NCI-H774 (cell line): ENCODE measurements around the gene GPR153.

Experiments
- DNase-seq: peaks from one replicate; lab custom pipeline; 2025; lab: John Stamatoyannopoulos, UW

Gene GPR153

DNA sequence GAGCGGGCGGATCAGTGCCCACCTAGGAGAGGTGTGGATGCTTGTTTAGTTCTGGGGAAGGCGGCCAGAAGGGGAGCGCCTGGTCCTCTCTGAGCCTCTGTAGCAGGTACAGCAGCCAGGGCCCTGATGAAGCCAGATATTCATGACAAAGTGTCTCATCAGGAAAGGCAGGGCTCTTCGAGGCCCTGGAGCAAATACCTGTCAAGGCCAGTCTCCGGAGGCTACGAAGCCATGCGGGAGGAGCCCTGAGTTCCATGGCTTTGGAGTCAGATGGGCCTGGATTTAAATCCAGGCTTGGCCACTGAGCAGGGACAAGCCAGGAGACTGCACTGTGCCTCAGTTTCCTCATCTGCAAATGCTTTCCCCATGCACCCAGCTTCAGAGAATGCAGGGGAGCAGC lies 25.4 kb upstream of the GPR153 start:
- no peak for DNase-seq

DNA sequence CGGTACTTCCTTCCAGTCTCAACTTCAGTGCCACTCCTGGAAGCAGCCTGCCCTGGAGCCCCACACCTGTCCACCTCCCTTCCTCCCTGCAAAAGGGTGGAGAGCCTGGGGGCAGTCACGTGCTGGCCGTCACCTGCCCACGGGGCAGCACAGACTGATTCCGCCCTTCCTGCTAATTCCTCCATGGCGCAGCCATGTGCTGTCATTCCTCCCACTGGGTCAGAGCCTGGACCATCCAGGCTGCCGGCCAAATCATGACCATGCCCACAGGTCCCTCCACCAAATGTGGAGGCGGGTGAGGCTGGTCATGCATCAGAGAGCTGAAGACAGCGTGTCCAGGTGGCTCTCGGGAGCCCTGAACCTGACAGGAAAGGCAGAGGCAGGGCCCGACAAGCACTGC lies 24.4 kb upstream of the GPR153 start:
- DNase-seq, result no peak

DNA sequence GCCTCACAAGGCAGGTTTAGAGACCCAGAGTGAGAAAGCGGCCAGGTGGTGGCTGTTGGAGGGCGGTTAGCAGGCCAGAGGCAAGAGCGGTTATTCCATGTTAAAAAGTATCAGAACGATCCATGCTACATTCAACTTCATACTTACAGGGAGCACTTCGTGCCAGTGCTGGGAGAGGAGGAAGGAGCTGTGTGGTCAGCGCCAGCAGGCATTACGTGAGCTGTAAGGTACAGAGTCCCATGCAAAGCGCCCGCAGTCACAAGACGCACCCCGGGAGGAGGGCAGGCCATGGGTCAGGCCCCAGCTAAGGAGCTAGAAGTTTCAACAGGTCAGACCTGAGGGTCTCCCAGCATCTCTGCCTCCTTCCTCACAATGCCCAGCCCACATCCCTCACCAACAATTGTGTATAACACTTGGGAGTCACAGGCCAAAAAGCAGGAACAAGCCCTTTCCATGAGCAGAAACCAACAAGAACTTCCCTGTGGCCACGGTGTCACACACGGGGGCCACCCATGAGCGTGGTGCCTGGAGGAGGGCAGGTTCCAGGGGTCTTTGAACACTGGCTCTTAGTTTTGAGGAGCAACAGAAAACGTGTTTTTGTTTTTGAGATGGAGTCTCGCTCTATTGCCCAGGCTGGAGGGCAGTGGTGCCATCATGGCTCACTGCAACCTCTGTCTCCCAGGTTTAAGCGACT lies 21.8 kb upstream of the GPR153 start:
- no peak for DNase-seq

DNA sequence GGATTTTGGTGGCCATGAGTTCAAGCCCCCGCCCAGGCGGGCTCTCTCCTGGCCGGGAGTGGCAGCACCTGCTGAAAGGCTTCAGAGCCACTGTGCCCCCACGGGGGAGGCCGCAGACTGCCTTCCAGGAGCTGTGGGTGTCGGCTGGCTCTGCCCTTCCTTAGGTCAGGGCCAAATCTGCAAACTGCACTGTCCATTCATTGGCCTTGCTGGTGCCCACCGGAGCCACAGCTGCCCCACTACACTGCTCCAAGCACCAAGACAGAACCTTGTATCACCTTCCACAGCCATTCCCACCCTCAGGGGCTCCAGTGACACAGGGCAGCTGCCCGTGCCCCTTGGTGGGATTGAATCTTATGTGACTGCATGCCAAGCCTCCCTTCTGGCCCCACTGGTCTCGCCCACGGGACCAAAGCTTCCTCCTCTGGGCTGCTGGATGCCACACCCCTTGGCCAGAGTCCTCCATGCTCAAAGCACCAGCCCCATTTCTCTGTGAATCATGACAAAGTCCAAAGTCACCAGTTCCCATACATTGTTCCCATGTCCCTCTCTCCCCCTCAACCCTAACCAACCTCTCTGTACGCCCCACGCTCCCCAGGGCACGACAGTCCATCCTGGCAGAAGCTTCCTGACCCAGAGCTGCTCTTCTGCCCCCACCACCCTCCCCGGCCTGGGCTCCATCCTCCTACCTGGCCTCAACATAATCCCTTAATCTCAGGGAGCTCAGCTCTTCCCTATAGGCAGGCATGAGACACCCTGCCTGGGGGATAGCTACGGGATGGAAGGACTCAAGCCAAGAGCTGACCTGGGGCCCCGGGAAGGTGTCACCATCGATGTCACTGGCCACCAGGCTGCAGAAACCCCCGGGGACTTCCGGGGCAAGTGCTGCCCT lies 20.9 kb upstream of the GPR153 start:
- DNase-seq, result no peak

DNA sequence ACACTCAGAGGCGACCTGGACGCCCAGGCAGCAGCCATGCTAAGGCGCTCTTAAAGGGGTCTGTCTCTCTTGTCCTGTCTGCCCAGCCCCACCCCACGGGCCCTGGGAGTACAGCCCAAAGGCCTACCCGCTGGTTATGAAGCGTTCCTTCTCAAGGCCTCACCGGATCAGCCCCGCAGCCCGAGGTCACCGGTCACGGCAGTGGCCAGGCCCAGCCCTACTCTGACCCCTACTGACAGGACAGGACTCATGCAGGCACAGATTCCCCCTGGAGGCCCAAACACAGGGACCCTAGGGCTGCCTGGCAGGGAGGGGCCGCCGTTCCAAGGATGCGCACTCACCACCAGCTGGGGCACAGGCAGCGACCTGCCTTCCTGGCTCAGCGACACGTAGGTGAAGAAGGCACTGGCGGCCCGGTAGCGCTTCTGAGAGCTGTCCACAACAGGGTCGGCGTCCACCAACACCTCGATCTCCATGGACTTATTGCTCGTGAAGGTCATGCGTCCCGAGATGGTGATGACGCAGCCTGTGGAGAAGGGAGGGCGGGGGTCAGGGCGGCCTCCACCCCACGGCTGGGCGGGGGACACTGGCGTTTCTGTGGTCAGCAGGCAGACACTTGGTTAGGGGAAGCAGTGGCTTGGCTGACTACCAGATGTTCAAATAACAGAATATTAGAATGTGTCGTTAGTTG lies 20.0 kb upstream of the GPR153 start:
- DNase-seq, result no peak

DNA sequence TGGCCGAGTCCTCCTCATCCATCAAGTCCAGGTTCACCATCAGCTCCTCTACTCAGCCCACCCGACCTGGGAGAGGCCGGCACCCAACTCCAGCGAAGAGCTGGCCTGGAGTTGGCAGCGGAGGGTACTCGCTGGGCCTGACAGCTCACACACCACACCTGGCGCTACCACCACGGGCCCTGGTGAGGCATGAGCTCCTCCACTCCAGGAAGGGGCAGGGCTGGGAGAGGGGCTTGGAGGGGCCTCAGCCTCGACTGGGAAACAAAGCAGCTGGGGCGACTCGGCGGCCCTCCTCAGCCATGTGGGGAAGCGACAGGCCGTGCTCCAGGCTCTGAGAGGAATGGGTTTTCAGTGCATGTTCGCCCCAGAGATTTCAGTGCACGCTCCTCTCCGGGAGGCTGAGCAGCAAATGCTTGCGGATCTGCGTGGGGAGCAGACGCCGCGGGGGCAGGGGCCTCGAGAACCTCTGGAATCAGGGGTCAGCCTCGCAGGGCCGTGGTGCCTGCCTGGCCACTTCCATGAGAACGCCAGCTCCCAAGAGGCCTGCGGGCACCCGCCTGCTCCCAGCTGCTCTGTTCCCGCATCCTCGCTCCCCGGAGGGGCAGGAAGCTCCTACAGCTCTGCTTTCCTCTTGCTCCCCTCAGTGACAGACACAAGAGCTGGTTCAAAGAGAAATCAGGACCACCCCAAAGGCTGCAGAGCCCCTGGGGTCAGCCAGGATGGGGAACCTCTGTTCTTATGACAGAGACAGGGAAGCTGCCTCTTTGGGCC lies 18.9 kb upstream of the GPR153 start:
- no peak for DNase-seq

DNA sequence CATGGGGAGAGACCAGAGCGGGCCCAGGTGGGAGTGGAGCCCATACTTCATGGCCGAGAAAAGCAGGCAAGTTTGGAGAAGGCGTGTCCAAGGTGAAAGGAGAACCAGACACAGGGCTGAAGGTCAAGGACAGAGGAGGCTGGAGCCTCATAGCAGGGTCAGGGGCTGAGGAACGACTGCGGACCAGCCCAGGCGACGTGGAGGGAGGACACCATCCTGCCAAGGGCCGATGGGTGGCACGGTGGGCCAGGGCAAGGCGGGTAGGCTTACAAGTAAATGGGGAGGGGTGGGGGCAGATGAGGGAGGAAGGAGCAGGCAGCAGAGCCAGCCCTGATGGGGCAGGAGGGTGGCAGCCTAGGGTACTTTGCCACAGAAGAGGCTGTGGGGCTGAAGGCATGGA lies 18.2 kb upstream of the GPR153 start:
- DNase-seq, result no peak

DNA sequence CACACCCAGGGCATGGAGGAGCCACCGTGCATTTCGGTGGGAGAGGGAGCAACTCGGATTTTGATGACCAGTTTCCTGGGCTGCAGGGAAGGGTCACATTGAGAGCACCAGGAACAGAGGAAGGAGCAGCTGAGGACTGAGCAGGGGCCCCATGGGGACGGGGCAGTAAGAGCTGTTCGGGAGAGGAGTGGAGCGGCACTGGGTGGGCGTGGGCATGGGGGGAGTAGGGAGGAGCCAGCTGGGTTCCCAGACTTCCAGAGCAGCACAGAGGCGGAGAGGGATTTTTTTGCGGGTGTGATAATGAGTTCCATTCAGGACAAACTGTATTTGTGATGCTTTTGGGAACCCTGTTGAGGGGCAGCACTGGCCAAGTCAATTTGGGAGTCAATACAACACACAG lies 17.4 kb upstream of the GPR153 start:
- no peak for DNase-seq

DNA sequence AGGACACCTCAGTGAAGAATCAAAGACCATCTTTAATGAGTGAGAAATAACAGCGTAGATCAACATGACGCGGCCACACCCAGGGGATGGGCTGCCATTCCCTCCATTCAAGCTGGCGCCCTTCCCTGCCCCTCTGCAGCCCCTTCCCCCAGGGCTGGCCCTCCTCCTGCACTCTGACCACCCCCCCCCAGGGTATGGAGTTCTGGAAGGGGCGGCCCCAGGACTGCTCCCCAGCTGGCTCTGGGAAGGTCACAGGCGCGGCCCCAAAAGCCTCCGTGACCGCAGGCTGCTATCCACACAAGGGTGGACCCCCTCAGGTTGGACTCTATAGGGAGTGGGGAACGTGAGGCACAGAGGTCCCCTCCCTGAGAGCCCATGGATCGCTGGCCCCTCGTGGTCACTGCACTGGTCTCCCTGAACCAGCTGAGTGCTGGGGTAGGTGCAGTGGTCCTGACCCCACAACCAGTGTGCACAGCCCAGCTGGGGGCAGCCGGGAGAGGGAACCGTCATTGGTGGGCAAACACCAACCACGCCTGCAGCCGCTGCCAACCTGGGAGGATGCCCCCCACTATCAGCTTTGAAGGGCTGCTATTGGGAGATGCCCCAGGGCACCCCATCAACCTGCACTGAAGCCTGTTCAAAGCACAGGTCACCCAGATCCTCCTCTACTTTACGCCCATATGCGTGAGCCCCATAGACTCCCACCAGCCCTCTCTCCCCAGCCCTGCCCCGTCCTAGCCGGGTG lies 16.1 kb upstream of the GPR153 start:
- no peak for DNase-seq

DNA sequence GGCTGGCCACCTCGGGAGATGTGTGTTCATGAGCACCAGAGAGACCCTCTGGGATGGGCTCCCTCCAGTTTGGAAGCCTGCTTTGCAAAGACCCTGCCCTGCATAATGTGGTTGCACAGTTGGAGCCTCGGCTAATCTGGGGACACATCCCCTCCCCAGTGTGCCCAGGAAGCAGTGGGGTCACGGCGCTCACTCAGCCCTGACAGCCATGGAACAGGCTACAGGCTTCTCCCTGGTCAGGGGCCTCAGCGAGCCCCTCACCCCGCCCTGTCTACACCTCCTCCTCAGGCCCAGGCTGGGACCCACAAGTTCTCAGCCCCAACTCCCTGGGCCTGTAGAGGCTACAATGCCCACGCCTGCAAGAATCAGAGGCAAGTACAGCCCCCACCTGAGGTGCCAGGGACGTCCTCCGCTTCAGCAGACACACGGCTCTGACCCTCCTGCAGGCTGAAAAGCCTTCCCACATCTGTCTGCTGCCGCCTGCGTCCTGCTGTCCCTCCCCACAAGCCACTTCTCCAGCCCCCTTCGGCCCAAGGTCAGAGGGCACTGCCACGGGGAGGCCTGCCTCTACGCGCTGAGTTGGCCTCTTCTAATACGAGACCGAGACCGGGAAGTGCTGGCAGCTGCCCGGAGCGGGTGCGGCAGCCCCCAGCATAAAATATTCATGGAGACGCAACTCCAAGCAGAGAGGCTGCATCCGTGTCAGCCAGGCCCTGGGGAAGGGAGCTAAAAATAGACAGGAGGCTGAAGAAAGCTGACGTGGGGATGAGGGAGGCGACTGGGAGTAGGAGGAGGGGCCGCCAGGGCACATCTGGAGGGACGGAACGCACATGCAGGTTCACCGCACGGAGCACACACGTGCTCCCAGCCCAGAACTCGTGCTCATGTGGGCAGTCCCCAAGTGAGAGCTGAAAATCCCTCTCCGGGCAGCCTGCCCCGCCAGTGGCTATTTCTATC lies 15.2 kb upstream of the GPR153 start:
- no peak for DNase-seq

DNA sequence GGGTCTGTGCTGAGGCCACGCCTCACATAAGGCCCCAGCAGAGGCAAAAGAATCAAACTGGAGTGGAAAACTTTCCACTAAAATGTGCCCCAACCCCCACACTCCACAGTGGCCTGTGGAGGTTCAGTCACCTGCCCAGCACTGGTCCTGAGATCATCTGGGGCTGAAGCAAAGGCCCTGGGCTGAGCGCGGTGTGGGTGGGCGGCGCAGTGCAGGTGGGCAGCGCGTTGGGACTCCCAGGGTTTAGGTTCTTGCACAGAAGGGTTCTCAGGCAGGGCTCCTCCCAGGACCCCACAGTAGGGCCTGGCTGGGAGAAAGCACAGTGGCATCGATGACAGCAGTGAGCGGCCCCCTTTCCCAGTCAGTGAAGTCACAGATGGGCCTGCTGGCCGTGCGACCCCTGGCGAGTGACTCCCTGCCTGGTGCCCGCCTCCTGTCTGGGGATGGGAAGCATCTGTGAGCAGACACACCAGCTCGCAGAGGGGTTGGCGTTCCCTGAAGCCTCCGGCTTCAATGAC lies 13.8 kb upstream of the GPR153 start:
- DNase-seq, result no peak

DNA sequence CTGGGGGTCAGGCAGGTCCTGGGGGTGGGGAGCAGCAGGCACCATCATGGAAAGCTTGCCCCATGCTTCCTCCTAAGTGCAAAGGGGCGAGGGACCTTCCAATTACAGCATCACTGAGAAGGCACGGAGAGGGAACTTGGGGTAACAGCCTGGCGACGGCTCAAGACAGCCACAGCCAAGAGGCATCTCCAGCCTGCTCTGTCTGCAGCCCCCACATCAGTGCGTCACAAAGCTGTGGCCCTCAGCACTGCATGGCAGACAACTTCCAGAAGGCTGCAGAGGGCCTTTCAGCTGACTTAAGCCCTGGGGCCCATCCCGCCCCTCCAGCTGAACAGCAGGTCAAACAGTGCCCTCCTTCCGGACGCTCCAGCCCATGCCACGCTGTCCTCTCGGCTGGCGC lies 13.2 kb upstream of the GPR153 start:
- DNase-seq, result no peak

DNA sequence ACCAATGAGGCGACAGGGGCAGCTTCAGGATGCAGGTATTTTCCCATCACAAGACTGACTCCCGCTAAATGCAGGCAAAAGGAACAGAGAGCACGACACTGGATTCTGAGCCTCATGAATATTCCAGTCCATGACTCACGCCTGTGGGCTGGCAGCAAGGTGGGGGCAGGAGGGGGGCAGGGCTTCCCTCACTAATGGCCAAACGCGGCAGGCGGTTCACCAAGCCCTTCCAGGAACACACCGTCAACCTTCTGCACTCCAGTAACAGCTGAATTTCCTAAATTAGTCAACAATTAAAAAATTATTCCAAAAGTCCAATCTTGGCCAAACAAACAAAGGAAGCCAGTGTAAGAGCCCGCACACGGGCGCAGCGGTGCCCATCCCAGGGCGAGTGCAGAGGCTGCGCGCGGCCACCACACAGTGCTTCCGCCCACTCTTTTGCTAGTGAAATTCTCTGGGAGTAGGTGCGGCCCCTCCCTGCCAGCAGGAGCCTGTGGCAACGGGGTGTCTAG lies 12.5 kb upstream of the GPR153 start:
- DNase-seq, result no peak

DNA sequence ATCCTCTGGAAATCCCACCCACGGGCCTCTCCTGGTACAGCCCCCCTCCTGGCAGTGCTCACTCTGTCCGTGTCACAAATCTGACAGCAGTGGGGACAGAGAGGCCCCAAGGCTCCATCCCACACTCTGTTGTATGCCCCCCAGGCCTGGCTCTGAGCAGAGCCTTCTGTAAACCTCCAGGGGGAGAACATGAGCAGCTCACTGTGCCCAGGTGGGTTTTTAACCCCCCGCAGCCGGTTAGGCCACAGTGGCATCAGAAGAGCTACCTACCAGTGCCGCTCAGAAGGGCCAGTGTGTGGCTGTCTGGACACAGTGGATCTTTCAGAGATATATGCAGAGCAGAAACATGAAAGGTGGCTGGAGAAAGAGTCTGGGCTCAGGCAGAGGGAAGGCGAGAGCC lies 12.0 kb upstream of the GPR153 start:
- DNase-seq, result no peak

DNA sequence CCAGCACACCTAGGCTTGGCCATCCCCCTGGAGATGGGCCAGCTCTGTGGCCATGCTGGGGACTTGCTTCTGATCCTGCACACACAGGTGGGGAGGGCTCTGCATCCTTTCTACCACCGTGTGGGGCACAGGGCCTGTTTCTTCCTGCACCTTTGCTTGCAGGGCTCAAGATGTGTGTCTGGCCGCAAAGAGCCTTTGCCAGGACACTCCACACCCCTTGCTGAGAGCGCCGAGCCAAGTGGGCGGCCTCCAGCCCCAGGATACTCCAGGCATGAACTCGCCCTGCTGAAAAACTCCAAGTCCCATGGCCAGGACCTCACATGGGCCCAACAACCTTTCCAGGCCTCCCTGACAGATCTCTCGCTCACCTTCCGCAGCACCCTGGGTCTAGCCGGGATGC lies 11.6 kb upstream of the GPR153 start:
- DNase-seq, result no peak

DNA sequence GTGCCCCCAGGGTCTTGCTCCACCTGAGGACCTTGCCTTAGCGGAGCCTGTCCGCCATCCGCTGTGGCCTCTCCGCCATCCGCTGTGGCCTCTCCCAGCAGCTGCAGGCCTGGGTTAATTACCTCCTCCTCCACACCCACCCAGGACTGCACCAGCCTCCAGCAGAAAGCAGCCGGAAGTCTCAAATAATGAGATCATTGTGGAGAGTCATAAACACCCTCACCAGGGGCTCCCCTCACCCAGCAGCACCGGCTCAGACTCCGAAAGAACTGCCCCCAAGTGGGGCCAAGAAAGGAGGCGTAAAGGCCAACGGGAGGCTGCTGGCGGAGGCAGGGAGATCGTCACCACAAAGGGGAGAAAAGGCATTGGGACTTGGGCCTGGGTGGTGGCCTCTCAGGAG lies 10.7 kb upstream of the GPR153 start:
- DNase-seq, result no peak

DNA sequence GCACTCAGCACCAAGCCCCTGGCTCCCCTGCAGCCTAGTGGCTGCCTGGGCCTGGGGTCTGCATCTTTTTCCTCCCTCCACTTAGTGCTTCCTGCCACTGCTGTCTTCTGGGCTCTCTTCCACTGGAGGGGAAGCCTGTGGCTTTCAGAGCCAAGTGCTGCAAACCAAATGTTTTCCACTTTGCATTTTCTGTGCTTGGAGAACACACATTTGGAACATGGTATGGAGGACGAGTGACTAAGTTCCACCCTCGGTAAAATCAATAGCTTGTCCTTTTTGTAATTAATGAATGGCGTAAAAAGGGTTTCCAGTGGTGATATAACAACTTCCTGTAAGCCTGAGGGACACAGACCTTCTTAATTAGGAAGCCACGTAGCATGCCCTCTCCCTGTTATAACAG lies 10.1 kb upstream of the GPR153 start:
- no peak for DNase-seq

DNA sequence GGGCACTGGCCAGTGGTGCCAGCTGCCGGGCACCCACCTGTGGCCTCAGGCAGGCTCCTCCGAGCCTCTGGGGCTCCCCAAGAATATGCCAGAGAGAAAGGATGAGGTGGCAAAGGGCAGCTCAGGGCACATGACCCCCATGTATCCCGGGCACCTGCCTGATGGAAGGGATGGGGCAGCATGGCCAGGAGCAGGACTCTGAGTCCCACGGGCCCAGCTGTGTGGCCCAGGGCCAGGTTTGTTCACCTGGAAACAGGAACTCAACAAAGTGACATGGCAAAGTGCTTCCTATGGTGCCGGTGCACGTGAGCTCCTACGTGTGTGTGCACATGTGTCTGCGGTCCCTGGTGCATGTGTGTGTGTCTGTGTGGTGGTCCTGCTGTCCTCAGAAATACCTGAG lies 9.5 kb upstream of the GPR153 start:
- no peak for DNase-seq

DNA sequence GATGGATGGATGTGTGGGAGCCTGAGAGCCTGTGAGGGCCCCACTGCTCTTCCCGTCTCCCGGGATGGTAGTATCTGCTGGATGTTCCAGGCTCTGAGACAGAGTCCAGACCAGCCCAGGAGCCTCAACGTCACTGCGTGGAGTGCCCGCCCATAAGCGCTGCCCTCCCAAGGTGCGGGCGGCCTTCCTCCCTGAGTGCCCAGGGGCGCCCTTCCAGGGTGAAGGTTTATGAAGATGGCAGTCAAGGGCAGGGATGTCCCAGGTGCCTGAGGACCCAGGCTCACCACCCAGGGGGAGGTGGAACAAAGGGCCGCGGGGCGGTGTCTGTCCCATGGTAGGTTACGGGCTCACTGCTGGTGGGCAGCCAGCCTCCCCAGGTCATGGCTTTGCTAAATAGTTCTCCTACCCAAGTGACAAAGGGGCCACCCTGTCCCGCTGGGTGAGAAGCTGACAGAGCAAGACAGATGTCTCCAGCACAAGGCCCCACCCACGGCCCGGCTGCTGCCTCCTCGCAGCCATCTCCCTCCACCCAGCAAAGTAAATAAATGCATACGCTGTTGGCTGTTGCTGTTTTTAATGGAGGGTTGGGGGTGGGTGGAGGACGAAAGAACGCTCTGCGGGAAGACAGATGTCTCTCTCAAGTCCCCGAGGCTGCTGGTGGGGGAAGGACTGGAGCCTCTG lies 9.0 kb upstream of the GPR153 start:
- DNase-seq, result no peak
